Measurements from ENCODE around the gene AP5S1. TPM values are rescaled to one million over a fixed set of nuclear protein-coding genes. Genes with fewer than 3 reads are reported as not detected.

Gene AP5S1
- total and polyA plus RNA-seq, 2 of the 4 experiments (the other 2 are of a cell fraction) = 10.1 to 11.7 TPM

- TF ChIP-seq NFE2L2 (IDR thresholded peaks at IDR 0.05; ENCODE audit: low read depth, low read length) (no peak), CTCF (conservative IDR thresholded peaks at IDR 0.05; ENCODE audit: low read depth, low read length) (no peak), POLR2A (IDR thresholded peaks at IDR 0.05; ENCODE audit: low read depth, low read length) (no peak), RAD21 (IDR thresholded peaks at IDR 0.05; ENCODE audit: low read length) (no peak), MXI1 (IDR thresholded peaks at IDR 0.05; ENCODE audit: borderline replicate concordance, low read depth, low read length) (no peak)
- 90% methylated on average over 4 of the region's 6 CpGs; no CpG with 5 or more reads in 1 of the 2 experiments for WGBS, 2 experiments (ENCODE audit: extremely low coverage in 2 of 2, insufficient read length in 1 of 2)
- H2AK5ac ChIP-seq (ENCODE audit: low read depth, low read length) = no peak overlapping the region
- intact Hi-C loops (cut with micrococcal nuclease) (no loop called here), dilution Hi-C loops (cut with HindIII; ENCODE audit: low sequenced_read_pairs, unreplicated experiment) (no loop called here), in situ Hi-C loops (cut with MboI; ENCODE audit: low sequenced_read_pairs) (no loop called here)
- no peak overlapping the region for H2BK20ac ChIP-seq (ENCODE audit: low read depth, low read length)
- ChIA-PET CTCF (no interaction called here), POLR2A (ENCODE audit: unreplicated experiment) (no interaction called here)
- peaks cover 35% of the 10 kb centered on the region for H3K4me1 ChIP-seq (ENCODE audit: control insufficient read depth, insufficient read depth, low read length)
- no peaks in the 10 kb centered on the region for H3K9me3 ChIP-seq (ENCODE audit: control insufficient read depth, insufficient read depth, low read length)
- no peak overlapping the region for H3K27ac ChIP-seq (ENCODE audit: insufficient read depth, low read length)
- H2BK120ac ChIP-seq (ENCODE audit: low read depth, low read length) = 0 out of 2 replicates have a peak overlapping the region, but pooled peaks have one; percentile 51
- H3K4ac ChIP-seq (ENCODE audit: low read depth, low read length) = no peak overlapping the region
- H3K56ac ChIP-seq (ENCODE audit: extremely low read depth, insufficient read depth, low read length) = no peak overlapping the region
- no TSS peak for BruUV-seq (replicated peaks)
- no peaks in the 10 kb centered on the region for H3K27me3 ChIP-seq (ENCODE audit: control insufficient read depth, insufficient read depth, low read length)
- H4K91ac ChIP-seq (ENCODE audit: insufficient read depth, low read depth, low read length) = 0 out of 2 replicates have a peak overlapping the region, but pooled peaks have one; percentile 51
- no peak overlapping the region for H4K5ac ChIP-seq (ENCODE audit: low read depth, low read length)
- H3K79me1 ChIP-seq (ENCODE audit: low read depth in 1 of 2, low read length in 2 of 2) = peaks cover 24 to 90% of the 10 kb centered on the region in 2 experiments
- no peak for DNase-seq
- H3K18ac ChIP-seq (ENCODE audit: low read depth, low read length) = no peak overlapping the region
- no peak overlapping the region for H2BK5ac ChIP-seq (ENCODE audit: low read depth, low read length, poor library complexity, severe bottlenecking)
- H4K8ac ChIP-seq (ENCODE audit: low read depth in 2 of 2, low read length in 2 of 2) = no peak overlapping the region
- H4K20me1 ChIP-seq (ENCODE audit: insufficient read depth, low read length) = no peaks in the 10 kb centered on the region
- no peak overlapping the region for H3K23ac ChIP-seq (ENCODE audit: low read depth, low read length)
- H3K4me2 ChIP-seq (ENCODE audit: low read depth, low read length) = no peak overlapping the region
- no peak overlapping the region for H2AFZ ChIP-seq (replicated peaks; ENCODE audit: low read length, poor library complexity)
- H3K9ac ChIP-seq (ENCODE audit: low read depth, low read length) = no peak overlapping the region
- H3K36me3 ChIP-seq (ENCODE audit: control insufficient read depth, insufficient read depth, low read length) = peaks cover 67% of the 10 kb centered on the region
- no peak overlapping the region for H3K14ac ChIP-seq (replicated peaks; ENCODE audit: low read depth, low read length)
- H3K9me1 ChIP-seq (ENCODE audit: insufficient read depth, low read length) = peaks cover 36% of the 10 kb centered on the region
- H2AK9ac ChIP-seq (replicated peaks; ENCODE audit: low read depth, low read length, poor library complexity) = peak overlapping the region; percentile 15
- no peak for ATAC-seq (ENCODE audit: low read depth)
- 0 out of 3 replicates have a peak overlapping the region, but pooled peaks have one; percentile 51 for H2BK15ac ChIP-seq (ENCODE audit: low read depth, low read length)
- no peak overlapping the region for H3K4me3 ChIP-seq (ENCODE audit: insufficient read depth, low read depth, low read length)
Observed at GRCh38 chr20:3803854-3804253, 16.5 kb upstream of the AP5S1 start.

Measured in IMR-90 (cell line).